Adrenal gland (tissue), 12 donors: ENCODE results near the gene WWC2. TPM values are rescaled to one million over a fixed set of nuclear protein-coding genes. Genes with fewer than 3 reads are reported as not detected.

ENCODE experiments used
- DNase-seq, 7 donors: peaks; one replicate each; pipeline ENCODE4 v3.0.0-alpha.2; 2019 to 2020
- H3K27ac ChIP-seq, 5 donors: fragments of 200-600 bp; sonication (generic) in 4 of 5; 1 replicate in 3 of 5; 2 replicates in 2 of 5; pipeline versions ENCODE4 v1.5.1 to v1.8.0; 2016 to 2020; ENCODE audit warnings: mild to moderate bottlenecking in 1 of 5
- H3K27me3 ChIP-seq: fragments of 200-600 bp; 2 replicates; pipeline ENCODE4 v1.8.0; 2021
- H3K36me3 ChIP-seq, 2 donors: fragments of 200-600 bp; replicated peaks in 1 of 2; 1 replicate in 1 of 2; 2 replicates in 1 of 2; pipeline versions ENCODE4 v1.5.1 to v1.8.0; 2018 to 2022
- H3K4me1 ChIP-seq, 2 donors: fragments of 200-600 bp; replicated peaks in 1 of 2; 1 replicate in 1 of 2; 2 replicates in 1 of 2; pipeline versions ENCODE4 v1.5.1 to v1.8.0; 2018 to 2021
- H3K4me3 ChIP-seq, 4 donors: fragments of 200-600 bp; sonication (generic) in 3 of 4; one replicate each; pipeline ENCODE4 v1.5.1; 2016 to 2018
- H3K9me3 ChIP-seq, 3 donors: fragments of 200-600 bp; sonication (generic) in 1 of 3; replicated peaks in 1 of 3; 1 replicate in 2 of 3; 2 replicates in 1 of 3; pipeline versions ENCODE4 v1.5.1 to v1.8.0; 2016 to 2021
- POLR2A ChIP-seq, 2 donors: fragments of 450-650 bp; IDR thresholded peaks; one replicate each; pipeline ENCODE4 v1.6.1; 2017; ENCODE audit warnings: antibody characterized with exemption in 2 of 2, mild to moderate bottlenecking in 2 of 2, moderate library complexity in 1 of 2
- WGBS, 4 donors: extraction: QIAGEN DNeasy Blood & Tissue Kit in 2 of 4; methylation state at CpG; one replicate each; pipeline versions ENCODE4 v1.1.5 to v1.1.7; 2013 to 2017; 5-methylcytosine and 5-hydroxymethylcytosine counted together
- intact Hi-C, 2 donors: fragments of 100-400 bp; cut with DNase I; formaldehyde crosslinking; loops; one replicate each; pipeline versions ENCODE4 v1.14.1 to v1.15.0; 2022 to 2023
- polyA plus RNA-seq, 3 donors: library from polyadenylated mRNA; stranded (reverse); fragments of 200-250 nt in 2 of 3; fragments of 350-450 nt in 1 of 3; fragmentation: Illumina TruSeq in 1 of 3; extraction: RNeasy Lipid Tissue Mini Kit (QIAGEN cat#74804) in 1 of 3; gene quantifications; one replicate each; pipeline ENCODE4 v1.2.3, GENCODE V29; 2013 to 2014
- total RNA-seq, 9 donors: library from RNA; depleted of rRNA in 4 of 9; stranded (reverse); fragments of >200 nt in 4 of 9; fragments of 120-200 nt in 1 of 9; fragmentation: NEBNext Ultra II Directional in 1 of 9; extraction: Animal tissue kit (Norgen Biotek cat#: 25700) in 1 of 9; gene quantifications; one replicate each; pipeline versions ENCODE4 v1.1.0 to v1.2.4, GENCODE V29; 2013 to 2023
- TF ChIP-seq, protein P1 (sequence below), 6 experiments: fragments of 450-650 bp in 4 of 6; fragments of 200-600 bp in 2 of 6; sonication (generic) in 1 of 6; IDR thresholded peaks; 1 replicate in 5 of 6; 2 replicates in 1 of 6; pipeline versions ENCODE4 v1.5.1 to v1.8.0; 2016 to 2021; ENCODE audit warnings: antibody characterized with exemption in 6 of 6, mild to moderate bottlenecking in 2 of 6, moderate library complexity in 1 of 6
- donor health status: healthy with polysubstance abuse.
- donor health status: Bipolar disorder and iron deficiency.
- donor health status: DM: yes; HTN: yes; CAD: no.
- donor health status: DM: no; HTN: no; CAD: no.
- donor health status: DM: no; HTN: no; CAD: no.
- donor health status: DM: yes; HTN: yes; CAD: no.

WWC2 gene
- total and polyA plus RNA-seq, 12 donors: 3.1 to 27.9 (median 17.4) TPM

DNA sequence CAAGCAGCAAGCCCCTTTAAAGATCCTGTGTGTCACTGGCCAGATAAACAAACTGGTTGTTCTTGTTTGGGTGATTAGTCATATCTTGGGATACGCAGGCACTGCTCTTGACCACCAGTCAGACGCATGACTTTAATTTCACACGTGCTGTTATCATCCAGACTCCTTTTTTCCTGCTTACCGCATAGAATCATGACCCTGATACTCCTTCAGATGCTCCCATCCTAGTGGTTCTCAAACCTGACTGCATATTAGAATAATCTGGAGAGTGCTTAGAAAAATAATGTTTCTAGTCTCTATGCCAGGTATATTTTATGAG lies 142.2 kb downstream of the WWC2 start:
- intact Hi-C loops: no loop called here
- H3K4me1 ChIP-seq: no peaks in the 10 kb centered on the region
- H3K4me3 ChIP-seq: no peak overlapping the region
- no peak overlapping the region for H3K27ac ChIP-seq
- no peaks in the 10 kb centered on the region for H3K36me3 ChIP-seq
- 78 to 89% (median 83%) methylated on average over 4 of the region's 4 CpGs for WGBS, 4 donors
- TF ChIP-seq, protein P1, sequence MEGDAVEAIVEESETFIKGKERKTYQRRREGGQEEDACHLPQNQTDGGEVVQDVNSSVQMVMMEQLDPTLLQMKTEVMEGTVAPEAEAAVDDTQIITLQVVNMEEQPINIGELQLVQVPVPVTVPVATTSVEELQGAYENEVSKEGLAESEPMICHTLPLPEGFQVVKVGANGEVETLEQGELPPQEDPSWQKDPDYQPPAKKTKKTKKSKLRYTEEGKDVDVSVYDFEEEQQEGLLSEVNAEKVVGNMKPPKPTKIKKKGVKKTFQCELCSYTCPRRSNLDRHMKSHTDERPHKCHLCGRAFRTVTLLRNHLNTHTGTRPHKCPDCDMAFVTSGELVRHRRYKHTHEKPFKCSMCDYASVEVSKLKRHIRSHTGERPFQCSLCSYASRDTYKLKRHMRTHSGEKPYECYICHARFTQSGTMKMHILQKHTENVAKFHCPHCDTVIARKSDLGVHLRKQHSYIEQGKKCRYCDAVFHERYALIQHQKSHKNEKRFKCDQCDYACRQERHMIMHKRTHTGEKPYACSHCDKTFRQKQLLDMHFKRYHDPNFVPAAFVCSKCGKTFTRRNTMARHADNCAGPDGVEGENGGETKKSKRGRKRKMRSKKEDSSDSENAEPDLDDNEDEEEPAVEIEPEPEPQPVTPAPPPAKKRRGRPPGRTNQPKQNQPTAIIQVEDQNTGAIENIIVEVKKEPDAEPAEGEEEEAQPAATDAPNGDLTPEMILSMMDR (IDR thresholded peaks at IDR 0.05): no peak
- no peak for TF ChIP-seq POLR2A (IDR thresholded peaks at IDR 0.05)
- no peak for DNase-seq
- H3K9me3 ChIP-seq: no peaks in the 10 kb centered on the region
- H3K27me3 ChIP-seq: no peaks in the 10 kb centered on the region

DNA sequence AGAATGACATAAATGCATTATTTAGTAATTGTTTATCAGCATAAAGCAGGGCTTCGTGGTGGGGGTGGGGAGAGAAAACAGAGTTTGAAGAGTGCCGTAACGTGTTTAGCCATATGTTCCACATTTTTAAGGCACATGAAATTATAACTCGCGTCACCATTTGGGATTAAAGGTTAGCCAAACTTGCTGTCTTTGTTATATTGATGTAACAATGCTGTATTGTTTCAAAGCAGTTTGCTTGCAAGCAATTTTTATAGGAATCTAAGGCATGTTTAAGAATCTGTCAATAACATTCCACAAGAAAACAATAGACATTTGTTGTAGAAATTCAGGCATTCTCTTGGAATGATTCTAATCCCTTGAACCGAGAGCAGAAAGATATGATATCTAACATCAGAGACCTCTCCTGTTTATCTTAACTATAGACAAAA lies 142.7 kb downstream of the WWC2 start:
- intact Hi-C loops: no loop called here
- 83 to 87% (median 85%) methylated on average over 6 of the region's 6 CpGs for WGBS, 4 donors
- Histone ChIP-seq H3K27ac (no peak overlapping the region), H3K9me3 (no peaks in the 10 kb centered on the region), H3K36me3 (no peaks in the 10 kb centered on the region), H3K4me1 (no peaks in the 10 kb centered on the region), H3K27me3 (no peaks in the 10 kb centered on the region), H3K4me3 (no peak overlapping the region)
- no peak for DNase-seq
- TF ChIP-seq, protein P1 (IDR thresholded peaks at IDR 0.05): no peak
- no peak for TF ChIP-seq POLR2A (IDR thresholded peaks at IDR 0.05)

DNA sequence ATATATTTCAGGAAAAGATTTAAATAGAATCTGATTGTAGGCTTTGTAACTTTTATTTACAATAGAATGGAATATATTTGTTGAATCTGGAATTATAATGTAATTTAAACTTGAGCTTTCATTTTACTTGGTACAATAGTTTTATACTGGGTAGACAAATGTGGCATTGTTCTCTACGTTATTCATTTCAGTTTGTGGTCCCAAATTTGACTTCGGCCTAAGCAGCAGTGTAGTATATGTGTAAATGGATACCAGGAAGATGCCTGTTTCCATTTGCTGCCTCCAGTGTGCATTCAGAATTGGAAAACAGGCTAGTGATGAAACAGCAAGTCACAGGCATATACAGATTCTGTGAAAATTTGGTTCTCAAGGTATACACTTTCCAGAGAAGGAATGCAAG lies 143.2 kb downstream of the WWC2 start:
- intact Hi-C loops: no loop called here
- DNase-seq: no peak
- H3K9me3 ChIP-seq: no peaks in the 10 kb centered on the region
- no peaks in the 10 kb centered on the region for H3K4me1 ChIP-seq
- H3K27me3 ChIP-seq: no peaks in the 10 kb centered on the region
- WGBS, 4 donors: 91 to 92% (median 91%) methylated on average over 2 of the region's 2 CpGs
- no peak overlapping the region for H3K4me3 ChIP-seq
- no peaks in the 10 kb centered on the region for H3K36me3 ChIP-seq
- no peak for TF ChIP-seq POLR2A (IDR thresholded peaks at IDR 0.05)
- TF ChIP-seq, protein P1 (IDR thresholded peaks at IDR 0.05): no peak
- H3K27ac ChIP-seq: no peak overlapping the region

DNA sequence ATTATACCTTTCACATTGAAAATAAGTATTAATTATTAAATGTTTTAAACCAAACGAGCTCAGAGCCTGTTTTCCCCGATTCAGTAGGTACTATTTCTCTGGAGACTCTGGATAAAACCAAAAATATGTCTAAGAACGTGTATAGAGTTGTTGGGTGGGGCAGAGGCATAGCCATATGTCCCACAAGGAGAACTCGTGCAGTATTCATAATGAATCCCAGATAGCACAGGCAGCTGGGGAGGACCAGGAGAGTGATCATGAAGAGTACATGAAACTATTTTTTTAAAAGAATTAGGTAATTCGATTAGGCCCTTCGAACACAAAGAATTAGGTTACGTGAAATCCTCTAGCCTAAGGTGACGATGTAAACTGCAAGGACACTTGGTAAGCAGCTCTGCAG lies 145.0 kb downstream of the WWC2 start:
- no peak for DNase-seq
- TF ChIP-seq POLR2A (IDR thresholded peaks at IDR 0.05): no peak
- TF ChIP-seq, protein P1 (IDR thresholded peaks at IDR 0.05): no peak
- H3K27me3 ChIP-seq: no peaks in the 10 kb centered on the region
- H3K4me1 ChIP-seq: no peaks in the 10 kb centered on the region
- no peaks in the 10 kb centered on the region for H3K36me3 ChIP-seq
- no peaks in the 10 kb centered on the region for H3K9me3 ChIP-seq
- WGBS, 4 donors: 88 to 92% (median 89%) methylated on average over 8 of the region's 8 CpGs
- no peak overlapping the region for H3K4me3 ChIP-seq
- H3K27ac ChIP-seq: no peak overlapping the region
- intact Hi-C loops: no loop called here
